ENCODE measurements around the gene ZFP36.

The ZFP36 gene

DNA sequence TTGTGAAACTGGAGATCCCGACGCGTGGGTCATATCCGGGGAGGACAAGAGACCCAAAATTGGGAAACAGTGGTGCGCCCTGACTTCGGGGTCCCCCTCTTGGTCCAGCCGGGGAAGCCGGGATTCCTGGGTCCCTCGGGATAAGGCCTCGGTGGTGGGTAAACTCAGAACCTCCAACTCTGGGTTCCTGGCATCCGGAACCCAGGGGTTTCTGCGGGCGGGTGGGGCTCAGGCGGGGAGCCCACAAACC lies 688 bp downstream of the ZFP36 start:
- Histone ChIP-seq H3K27ac (peak overlapping the region; percentile 93 to 100 (median 99)), H3K9ac (peak overlapping the region; percentile 95 to 100 (median 98)), H3K4me3 (peak overlapping the region; percentile 81 to 100 (median 98)), H3K36me3 (peaks cover 10 to 26% (median 20%) of the 10 kb centered on the region in 11 experiments), H3K27me3 (no peaks in the 10 kb centered on the region), H3K9me3 (replicated peaks in 1 of 11) (peaks cover 0 to 18% (median 0%) of the 10 kb centered on the region in 11 experiments; a peak in 7 of 22 replicates), H4K20me1 (peaks cover 23 to 28% (median 27%) of the 10 kb centered on the region in 11 experiments), H3K4me2 (peak overlapping the region; percentile 64 to 100 (median 97); a peak in 21 of 22 replicates), H3K4me1 (peaks cover 36 to 77% (median 52%) of the 10 kb centered on the region in 10 experiments)
- TF ChIP-seq Cebpa-rat (IDR thresholded peaks at IDR 0.05) = no peak

DNA sequence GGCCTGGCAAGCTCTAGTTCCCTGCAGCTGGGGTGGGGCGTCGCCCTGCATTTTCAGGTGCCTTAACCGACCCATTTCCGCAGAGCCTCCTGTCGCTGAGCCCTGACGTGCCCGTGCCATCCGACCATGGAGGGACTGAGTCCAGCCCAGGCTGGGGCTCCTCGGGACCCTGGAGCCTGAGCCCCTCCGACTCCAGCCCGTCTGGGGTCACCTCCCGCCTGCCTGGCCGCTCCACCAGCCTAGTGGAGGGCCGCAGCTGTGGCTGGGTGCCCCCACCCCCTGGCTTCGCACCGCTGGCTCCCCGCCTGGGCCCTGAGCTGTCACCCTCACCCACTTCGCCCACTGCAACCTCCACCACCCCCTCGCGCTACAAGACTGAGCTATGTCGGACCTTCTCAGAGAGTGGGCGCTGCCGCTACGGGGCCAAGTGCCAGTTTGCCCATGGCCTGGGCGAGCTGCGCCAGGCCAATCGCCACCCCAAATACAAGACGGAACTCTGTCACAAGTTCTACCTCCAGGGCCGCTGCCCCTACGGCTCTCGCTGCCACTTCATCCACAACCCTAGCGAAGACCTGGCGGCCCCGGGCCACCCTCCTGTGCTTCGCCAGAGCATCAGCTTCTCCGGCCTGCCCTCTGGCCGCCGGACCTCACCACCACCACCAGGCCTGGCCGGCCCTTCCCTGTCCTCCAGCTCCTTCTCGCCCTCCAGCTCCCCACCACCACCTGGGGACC lies 1.2 kb downstream of the ZFP36 start:
- TF ChIP-seq Cebpa-rat (IDR thresholded peaks at IDR 0.05) = no peak
- H4K20me1 ChIP-seq = peaks cover 23 to 28% (median 27%) of the 10 kb centered on the region in 11 experiments
- H3K9me3 ChIP-seq (replicated peaks in 1 of 11) = peaks cover 0 to 18% (median 0%) of the 10 kb centered on the region in 11 experiments; a peak in 7 of 22 replicates
- peak overlapping the region; percentile 64 to 100 (median 97) for H3K4me2 ChIP-seq
- peaks cover 35 to 72% (median 48%) of the 10 kb centered on the region in 10 experiments for H3K4me1 ChIP-seq
- peaks cover 10 to 26% (median 20%) of the 10 kb centered on the region in 11 experiments for H3K36me3 ChIP-seq
- H3K9ac ChIP-seq = peak overlapping the region; percentile 95 to 100 (median 98)
- peak overlapping the region; percentile 81 to 100 (median 98) for H3K4me3 ChIP-seq
- no peaks in the 10 kb centered on the region for H3K27me3 ChIP-seq
- H3K27ac ChIP-seq = peak overlapping the region; percentile 93 to 100 (median 99)

DNA sequence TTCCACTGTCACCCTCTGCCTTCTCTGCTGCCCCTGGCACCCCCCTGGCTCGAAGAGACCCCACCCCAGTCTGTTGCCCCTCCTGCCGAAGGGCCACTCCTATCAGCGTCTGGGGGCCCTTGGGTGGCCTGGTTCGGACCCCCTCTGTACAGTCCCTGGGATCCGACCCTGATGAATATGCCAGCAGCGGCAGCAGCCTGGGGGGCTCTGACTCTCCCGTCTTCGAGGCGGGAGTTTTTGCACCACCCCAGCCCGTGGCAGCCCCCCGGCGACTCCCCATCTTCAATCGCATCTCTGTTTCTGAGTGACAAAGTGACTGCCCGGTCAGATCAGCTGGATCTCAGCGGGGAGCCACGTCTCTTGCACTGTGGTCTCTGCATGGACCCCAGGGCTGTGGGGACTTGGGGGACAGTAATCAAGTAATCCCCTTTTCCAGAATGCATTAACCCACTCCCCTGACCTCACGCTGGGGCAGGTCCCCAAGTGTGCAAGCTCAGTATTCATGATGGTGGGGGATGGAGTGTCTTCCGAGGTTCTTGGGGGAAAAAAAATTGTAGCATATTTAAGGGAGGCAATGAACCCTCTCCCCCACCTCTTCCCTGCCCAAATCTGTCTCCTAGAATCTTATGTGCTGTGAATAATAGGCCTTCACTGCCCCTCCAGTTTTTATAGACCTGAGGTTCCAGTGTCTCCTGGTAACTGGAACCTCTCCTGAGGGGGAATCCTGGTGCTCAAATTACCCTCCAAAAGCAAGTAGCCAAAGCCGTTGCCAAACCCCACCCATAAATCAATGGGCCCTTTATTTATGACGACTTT lies 2.0 kb downstream of the ZFP36 start:
- Histone ChIP-seq H3K4me2 (peak overlapping the region; percentile 64 to 100 (median 97)), H3K27me3 (no peaks in the 10 kb centered on the region), H3K4me3 (peak overlapping the region; percentile 81 to 100 (median 98)), H3K9ac (peak overlapping the region; percentile 95 to 100 (median 98)), H3K27ac (peak overlapping the region; percentile 93 to 100 (median 99)), H4K20me1 (peaks cover 23 to 28% (median 27%) of the 10 kb centered on the region in 11 experiments), H3K4me1 (peaks cover 35 to 64% (median 41%) of the 10 kb centered on the region in 10 experiments), H3K9me3 (replicated peaks in 1 of 11) (peaks cover 0 to 18% (median 0%) of the 10 kb centered on the region in 11 experiments; a peak in 7 of 22 replicates), H3K36me3 (peaks cover 10 to 26% (median 20%) of the 10 kb centered on the region in 11 experiments)
- no peak for TF ChIP-seq Cebpa-rat (IDR thresholded peaks at IDR 0.05)

DNA sequence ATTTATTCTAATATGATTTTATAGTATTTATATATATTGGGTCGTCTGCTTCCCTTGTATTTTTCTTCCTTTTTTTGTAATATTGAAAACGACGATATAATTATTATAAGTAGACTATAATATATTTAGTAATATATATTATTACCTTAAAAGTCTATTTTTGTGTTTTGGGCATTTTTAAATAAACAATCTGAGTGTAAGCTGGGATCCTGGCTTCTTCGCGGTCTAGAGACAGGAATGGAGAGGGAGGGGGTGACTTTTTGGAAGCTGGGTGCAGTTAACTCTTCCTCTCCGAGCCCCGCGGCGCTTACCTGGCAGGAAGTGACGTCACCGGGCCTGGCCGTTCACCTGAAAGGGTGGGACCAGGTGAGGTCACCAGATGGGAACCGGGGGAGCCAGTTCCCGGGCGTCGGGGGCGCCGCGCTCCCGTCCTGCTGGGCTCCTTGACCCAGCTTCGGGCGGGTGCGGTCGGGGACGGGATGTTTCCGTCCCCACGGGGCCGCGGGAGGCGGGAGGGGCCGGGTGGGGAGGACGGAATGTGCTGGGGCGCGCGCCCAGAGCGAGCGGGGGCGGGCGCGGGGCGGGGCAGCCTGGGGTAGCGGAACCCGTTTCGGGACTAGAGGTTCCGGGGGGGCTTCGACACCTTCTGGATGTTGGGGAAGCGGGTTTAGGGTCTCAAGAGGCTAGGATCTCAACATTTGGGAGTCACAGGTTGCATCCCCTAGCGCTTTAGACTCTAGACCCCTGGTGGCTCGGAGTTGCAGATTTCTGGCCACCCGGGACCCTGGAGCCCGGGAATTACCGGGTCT lies 2.8 kb downstream of the ZFP36 start:
- peak overlapping the region; percentile 81 to 100 (median 98) for H3K4me3 ChIP-seq
- H3K4me2 ChIP-seq = peak overlapping the region; percentile 84 to 100 (median 97)
- H3K9ac ChIP-seq = peak overlapping the region; percentile 95 to 100 (median 98)
- TF ChIP-seq Cebpa-rat (IDR thresholded peaks at IDR 0.05) = no peak
- no peaks in the 10 kb centered on the region for H3K27me3 ChIP-seq
- H3K27ac ChIP-seq = peak overlapping the region; percentile 93 to 100 (median 99)
- peaks cover 0 to 18% (median 0%) of the 10 kb centered on the region in 11 experiments; a peak in 7 of 22 replicates for H3K9me3 ChIP-seq (replicated peaks in 1 of 11)
- peaks cover 27 to 37% (median 31%) of the 10 kb centered on the region in 11 experiments for H4K20me1 ChIP-seq
- H3K4me1 ChIP-seq = peaks cover 31 to 64% (median 38%) of the 10 kb centered on the region in 10 experiments
- H3K36me3 ChIP-seq = peaks cover 10 to 26% (median 20%) of the 10 kb centered on the region in 11 experiments

DNA sequence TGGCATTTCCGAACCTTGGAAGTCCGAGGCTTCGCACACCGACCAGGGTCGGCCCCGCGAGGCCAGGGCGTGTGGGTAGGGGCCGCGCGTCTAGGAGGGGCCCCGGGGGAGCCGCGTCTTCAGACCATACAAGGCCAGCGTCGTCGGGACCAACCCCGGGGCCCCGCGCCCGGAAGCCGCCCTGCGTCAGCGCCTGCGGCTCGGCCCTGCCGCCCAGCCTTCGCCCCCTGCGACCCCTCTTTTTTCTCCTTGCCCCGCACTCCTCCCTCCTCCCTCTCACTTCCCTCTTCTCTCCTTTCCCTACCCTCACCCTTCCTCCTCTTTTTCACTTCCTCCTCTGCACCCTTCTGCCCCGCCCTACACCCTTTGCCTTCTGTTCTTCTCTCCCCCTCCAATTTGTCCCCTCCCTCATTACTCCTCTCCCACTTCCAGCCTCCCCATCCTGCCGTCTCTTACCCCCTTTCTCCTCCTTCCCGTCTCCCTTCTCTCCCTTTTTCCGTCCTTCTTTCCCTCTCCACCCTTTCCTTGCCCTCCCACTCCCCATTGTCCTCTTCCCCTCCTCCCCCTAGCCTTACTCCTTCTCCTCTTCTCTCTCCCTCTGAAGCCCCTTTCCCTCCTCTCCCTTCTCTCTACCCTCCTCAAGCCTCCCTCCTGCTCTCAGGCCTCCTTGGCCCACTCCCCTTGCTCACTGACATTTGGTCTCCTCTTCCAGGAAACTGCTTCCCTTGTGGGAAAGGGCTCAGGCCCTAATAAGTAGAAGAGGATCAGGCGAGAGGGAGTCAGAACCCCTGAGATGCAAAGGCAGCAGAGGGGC lies 3.6 kb downstream of the ZFP36 start:
- H3K36me3 ChIP-seq = peaks cover 14 to 34% (median 25%) of the 10 kb centered on the region in 11 experiments
- H3K9me3 ChIP-seq (replicated peaks in 1 of 11) = peaks cover 0 to 18% (median 0%) of the 10 kb centered on the region in 11 experiments; a peak in 7 of 22 replicates
- peaks cover 27 to 45% (median 40%) of the 10 kb centered on the region in 11 experiments for H4K20me1 ChIP-seq
- no peak for TF ChIP-seq Cebpa-rat (IDR thresholded peaks at IDR 0.05)
- peak overlapping the region; percentile 81 to 100 (median 98) for H3K4me3 ChIP-seq
- no peaks in the 10 kb centered on the region for H3K27me3 ChIP-seq
- peak overlapping the region; percentile 84 to 100 (median 97) for H3K4me2 ChIP-seq
- peak overlapping the region; percentile 93 to 100 (median 99) for H3K27ac ChIP-seq
- H3K4me1 ChIP-seq = peaks cover 31 to 65% (median 38%) of the 10 kb centered on the region in 10 experiments
- peak overlapping the region; percentile 95 to 100 (median 98) for H3K9ac ChIP-seq

DNA sequence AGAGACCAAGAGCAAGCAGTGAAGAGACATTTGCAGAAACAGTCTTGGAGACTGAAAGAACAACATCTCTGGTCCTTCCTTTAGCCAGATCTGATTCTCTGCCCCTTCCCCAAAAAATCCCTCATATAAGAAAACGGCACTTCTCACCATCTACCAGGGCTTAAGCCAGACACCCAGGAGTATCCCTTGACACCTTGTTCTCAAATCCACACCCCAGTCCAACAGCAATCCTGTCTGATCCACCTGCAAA lies 4.1 kb downstream of the ZFP36 start:
- Histone ChIP-seq H4K20me1 (peaks cover 27 to 50% (median 45%) of the 10 kb centered on the region in 11 experiments), H3K4me2 (peak overlapping the region; percentile 84 to 100 (median 97)), H3K9me3 (replicated peaks in 1 of 11) (peaks cover 0 to 18% (median 0%) of the 10 kb centered on the region in 11 experiments; a peak in 7 of 22 replicates), H3K36me3 (peaks cover 18 to 39% (median 31%) of the 10 kb centered on the region in 11 experiments), H3K27ac (peak overlapping the region; percentile 93 to 100 (median 99)), H3K27me3 (no peaks in the 10 kb centered on the region), H3K4me3 (peak overlapping the region; percentile 81 to 100 (median 98); a peak in 19 of 20 replicates), H3K4me1 (peaks cover 31 to 64% (median 38%) of the 10 kb centered on the region in 10 experiments), H3K9ac (peak overlapping the region; percentile 95 to 100 (median 98))
- TF ChIP-seq Cebpa-rat (IDR thresholded peaks at IDR 0.05) = no peak

DNA sequence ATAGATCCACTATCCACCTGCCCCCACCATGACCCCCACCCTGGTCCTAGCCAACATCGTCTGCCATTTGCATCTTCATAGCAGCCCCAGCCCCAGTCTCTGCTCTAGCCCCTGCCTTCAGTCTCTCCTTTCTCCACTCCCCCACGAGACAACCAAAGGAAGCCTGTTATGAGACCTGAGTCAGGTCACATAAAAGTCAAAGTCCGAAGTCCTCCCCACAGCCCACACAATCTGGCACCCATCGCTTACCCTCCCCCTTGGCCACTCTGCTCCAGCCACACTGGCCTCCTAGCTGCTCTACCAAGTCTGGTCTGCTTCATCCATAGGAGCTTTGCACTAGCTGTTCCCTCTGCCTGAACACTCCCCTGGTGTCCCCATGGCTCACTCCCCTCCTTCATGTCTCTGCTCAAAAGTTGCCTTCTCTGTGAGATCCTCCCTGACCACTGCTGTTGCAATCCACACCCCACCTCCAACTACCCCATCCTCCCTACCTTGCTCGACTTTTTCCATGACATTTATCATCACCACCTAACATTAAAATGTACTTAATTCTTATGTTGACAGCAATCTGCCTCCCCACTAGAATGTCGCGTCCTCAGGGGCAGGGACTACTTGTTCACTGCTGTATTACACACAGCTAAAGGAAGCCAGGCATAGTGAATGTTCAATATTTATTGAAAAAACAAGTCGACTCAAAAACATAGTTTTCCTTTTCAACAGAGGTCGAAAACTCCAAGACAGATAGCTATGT lies 4.6 kb downstream of the ZFP36 start:
- H3K4me1 ChIP-seq = peaks cover 33 to 64% (median 39%) of the 10 kb centered on the region in 10 experiments
- peak overlapping the region; percentile 95 to 100 (median 98) for H3K9ac ChIP-seq
- peak overlapping the region; percentile 1 to 100 (median 96); a peak in 18 of 20 replicates for H3K4me3 ChIP-seq
- no peak for TF ChIP-seq Cebpa-rat (IDR thresholded peaks at IDR 0.05)
- peak overlapping the region; percentile 93 to 100 (median 99) for H3K27ac ChIP-seq
- H4K20me1 ChIP-seq = peaks cover 27 to 55% (median 50%) of the 10 kb centered on the region in 11 experiments
- peaks cover 23 to 44% (median 36%) of the 10 kb centered on the region in 11 experiments for H3K36me3 ChIP-seq
- peaks cover 0 to 18% (median 0%) of the 10 kb centered on the region in 11 experiments; a peak in 7 of 22 replicates for H3K9me3 ChIP-seq (replicated peaks in 1 of 11)
- H3K27me3 ChIP-seq = no peaks in the 10 kb centered on the region
- peak overlapping the region; percentile 84 to 100 (median 97) for H3K4me2 ChIP-seq

Data from BLaER1 treated with 17β-estradiol and CSF1 and Interleukin-3, amounts not matched to agents 10 nM and 100 nM (cell line).